ENCODE measurements around the gene MRPL17.

The MRPL17 gene

DNA sequence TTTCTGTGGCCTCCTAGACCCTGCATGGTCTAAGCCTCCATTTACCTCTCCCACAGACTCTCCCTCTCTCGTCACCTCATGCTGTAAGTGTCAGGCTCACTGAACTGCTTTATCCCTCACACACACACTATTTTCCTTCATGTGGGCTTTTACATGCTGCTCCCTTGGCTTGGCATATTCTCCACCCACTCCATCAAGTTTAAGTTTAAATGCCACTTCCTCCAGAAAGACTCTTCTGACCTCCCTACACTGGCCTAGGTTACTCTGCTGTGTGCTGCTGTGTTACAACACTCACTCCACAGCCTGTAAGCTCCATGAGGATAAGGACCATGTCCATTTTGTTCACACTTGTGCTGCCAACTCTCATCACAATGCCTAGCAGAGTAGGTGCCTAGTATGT is 30.0 kb downstream of the MRPL17 start:
- no peak for DNase-seq

DNA sequence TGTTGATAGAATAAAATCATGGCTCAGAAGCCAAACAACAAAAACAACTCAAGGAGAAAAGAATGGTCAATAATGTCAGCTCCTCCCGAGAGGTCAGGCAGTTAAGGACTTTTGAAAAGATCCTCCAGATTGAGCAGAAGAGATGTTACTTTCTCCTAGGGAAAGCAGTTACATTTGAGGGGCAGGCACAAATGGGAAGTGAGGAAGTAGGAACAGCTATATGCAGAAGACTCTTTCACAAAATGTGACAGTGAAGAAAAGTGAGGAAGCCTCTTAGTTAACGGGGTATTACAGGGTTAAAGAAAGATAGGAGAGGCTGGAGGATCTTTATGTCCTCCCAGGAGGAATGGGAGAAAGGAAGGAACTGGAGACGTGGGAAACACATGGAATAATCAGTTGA is 31.0 kb downstream of the MRPL17 start:
- no peak for DNase-seq

DNA sequence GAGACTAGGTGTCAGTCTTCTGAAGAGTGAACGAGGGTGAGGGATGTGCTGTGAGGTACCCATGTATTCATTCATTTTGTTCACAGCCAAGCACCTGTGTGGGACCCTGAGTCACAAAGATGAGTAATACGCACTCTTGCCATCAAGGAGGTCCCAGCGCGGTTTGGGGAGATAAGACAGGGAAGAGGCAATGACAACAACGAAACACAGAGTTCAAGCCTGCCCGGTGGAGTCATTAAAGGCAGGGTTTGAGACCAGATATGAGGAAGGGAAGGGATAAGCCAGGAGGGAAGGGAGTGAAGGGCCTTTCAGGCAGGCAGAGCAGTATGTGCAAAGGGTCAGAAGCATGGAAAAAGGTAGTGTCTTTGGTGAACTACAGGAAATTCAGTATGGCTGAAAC is 32.2 kb downstream of the MRPL17 start:
- peak; percentile 27 for DNase-seq

DNA sequence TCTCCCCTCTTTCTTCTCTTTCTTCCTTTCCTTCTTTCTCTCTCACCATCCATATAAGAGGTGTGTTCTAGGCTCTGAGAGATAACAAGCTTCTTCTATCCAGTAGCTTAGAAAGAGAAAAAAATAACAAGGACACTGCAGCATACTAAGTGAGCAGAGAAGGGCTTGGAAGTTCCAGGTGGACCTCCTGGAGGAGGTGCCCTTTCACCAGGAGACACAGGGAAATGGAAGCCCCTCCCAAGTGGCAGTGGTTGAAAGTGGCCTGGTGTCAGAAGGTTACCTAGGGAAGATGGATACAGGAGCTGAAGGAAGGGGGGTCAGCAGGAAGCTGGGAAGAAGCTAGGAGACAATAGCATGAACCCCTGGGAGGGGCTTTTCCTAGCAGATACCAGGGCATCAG is 33.0 kb downstream of the MRPL17 start:
- DNase-seq, result no peak

DNA sequence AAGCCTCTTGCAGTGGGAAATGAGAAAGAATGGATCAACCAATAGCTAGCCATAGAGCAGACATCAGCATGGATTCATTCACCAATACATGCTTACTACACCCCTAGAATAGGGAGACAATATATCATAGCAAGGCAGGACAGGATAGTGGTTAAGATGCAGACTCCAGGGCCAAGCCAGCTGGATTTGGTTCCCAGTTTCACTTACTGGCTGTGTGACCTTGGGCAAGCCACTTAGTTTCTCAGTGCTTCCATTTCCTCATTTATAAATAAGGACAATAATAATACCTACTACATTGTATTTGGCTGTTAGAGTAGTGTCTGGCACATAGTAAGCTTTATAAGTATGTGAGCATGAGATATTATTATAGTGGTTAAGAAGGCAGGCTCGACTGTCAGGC is 34.6 kb downstream of the MRPL17 start:
- no peak for DNase-seq

DNA sequence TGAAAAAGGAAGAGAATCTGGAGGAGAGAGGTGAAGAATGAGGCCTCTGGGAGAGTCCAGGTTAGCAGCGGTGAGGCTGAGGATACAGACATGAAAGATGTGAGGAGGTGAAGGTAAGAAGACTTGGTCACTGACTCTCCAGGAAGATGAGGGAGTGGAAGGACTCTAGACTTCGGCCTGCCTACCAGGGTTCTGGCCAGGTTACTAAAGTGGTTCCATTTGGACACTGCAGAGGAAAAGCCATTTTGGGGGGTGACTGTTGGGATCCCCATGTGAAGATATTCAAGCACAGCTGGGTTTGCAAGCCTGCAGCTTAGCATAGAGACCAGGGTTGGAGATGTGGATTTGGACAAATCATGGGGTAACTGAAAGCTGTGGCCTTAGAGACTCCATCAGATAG is 35.3 kb downstream of the MRPL17 start:
- no peak for DNase-seq

DNA sequence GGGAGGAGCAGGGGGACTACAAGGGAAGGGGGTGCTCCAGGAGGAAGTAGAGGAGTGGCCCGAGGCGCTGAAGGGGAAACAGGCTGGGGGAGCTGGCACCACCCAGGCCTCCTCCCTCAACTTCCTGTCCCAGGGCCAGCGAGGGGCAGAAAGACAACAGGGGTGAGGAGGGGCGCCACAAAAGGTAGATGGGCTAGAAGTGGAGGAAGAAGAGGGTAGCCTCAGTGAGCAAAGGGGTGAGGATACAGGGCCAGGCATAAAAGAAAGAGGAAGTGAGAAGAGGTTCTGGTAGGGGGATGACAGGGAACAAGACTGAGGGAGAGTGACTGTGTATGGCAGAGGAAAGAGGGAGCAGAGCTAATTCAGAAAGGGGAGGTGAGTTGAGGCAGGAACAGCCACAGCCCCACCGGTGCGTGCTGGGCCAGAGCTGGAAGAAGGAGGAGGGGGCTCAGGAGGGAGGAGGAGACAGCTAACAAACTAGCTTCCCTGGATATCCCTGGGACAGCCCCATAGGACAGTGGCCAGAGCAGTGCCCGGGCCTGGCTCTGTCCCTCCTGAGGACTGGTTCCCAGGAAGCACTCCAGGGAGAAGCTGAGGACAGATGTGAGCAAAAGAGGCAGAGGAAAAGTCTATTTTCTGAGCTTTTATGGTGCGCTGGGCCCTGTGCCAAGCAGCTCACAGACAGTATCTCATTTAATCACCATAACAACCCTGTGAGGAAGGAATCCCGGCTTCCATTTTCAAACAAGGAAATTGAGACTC is 36.0 kb downstream of the MRPL17 start:
- peak; percentile 63 for DNase-seq

DNA sequence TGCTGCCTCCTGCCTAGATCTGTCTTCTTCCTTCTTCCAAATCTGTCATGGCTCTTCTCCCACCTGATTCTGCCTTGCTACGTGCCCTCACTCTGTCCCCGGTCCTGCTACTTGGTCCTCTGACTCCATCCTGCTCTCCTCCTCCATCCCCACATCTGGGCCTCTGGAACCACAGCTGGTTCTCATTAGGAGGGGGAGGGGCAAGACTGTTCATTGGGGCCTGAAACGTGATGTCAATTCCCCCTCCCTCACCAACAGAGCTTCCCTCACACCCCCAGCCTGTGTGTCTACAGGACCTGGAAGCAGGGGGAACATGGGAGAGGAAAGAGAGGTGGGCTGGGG is 36.6 kb downstream of the MRPL17 start:
- no peak for DNase-seq

DNA sequence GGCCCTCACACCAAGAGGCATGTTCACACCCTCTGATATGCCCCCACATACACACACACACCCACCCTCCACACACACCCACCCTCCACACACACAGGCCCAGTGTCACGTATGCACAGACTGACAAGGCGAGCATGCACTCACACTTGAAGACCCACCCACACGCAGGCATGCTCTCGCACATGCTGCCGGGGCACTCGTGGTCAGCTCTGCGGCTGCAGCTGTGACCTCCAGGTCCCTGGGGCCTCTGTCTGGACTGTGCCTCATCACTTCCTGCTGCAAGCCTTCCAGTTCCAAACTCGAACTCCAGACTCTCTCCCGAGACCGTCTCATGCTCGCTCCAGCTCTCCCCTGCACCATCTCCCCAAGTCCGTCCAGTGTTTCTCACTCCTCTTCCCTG is 37.1 kb downstream of the MRPL17 start:
- DNase-seq, result no peak

DNA sequence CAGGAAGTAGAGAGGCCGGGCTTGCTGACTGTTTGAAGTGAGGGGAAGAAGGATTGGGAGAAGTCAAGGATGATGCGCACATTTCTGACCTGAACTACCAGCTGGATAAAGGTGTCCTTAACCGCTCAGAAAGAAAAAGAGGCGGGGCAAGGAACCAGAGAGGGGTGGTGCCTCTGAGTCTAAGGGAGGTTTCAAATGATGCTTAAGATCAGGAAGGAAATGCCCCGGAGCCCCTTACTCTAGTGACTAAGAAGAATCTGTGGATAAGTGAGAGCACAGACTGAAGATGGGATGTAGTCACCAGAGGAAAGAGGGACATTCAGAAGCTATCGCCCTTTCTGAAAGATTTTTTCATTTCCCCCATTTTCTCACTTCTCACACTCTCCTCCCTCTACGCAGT is 40.2 kb downstream of the MRPL17 start:
- no peak for DNase-seq

DNA sequence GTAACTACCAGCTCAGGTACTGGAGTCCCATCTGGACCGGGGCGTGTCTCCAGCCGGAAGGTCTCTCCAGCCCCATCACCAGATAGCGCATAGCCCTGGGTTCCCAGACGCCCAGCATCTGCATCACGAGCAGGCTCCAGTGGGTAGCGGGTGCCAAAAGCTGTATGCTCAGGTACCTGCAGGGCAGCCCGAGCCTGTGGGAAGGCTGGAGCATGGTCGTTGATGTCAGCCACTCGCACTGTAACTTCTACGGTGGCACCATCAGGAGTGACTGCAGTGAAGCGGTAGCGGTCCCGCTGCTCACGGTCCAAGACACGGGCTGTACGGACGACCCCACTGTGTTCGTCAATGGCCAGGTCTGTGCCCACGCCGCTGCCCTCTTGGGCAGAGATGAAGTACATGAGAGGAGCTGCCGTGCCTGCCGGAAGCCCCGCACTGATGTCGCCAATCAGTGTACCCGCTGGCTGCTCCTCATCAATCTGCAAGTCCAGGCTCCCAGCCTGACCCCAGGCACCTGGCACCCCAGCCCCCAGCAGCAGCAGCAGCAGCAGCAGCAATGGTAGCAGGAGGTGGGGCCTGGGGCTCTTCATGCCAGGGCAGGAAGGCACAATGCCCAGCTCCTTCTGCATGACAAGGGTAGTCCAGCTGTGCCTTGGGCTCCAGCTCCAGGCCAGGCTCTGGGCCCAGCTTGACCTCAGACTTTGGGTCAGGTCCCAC is 42.0 kb downstream of the MRPL17 start:
- no peak for DNase-seq

DNA sequence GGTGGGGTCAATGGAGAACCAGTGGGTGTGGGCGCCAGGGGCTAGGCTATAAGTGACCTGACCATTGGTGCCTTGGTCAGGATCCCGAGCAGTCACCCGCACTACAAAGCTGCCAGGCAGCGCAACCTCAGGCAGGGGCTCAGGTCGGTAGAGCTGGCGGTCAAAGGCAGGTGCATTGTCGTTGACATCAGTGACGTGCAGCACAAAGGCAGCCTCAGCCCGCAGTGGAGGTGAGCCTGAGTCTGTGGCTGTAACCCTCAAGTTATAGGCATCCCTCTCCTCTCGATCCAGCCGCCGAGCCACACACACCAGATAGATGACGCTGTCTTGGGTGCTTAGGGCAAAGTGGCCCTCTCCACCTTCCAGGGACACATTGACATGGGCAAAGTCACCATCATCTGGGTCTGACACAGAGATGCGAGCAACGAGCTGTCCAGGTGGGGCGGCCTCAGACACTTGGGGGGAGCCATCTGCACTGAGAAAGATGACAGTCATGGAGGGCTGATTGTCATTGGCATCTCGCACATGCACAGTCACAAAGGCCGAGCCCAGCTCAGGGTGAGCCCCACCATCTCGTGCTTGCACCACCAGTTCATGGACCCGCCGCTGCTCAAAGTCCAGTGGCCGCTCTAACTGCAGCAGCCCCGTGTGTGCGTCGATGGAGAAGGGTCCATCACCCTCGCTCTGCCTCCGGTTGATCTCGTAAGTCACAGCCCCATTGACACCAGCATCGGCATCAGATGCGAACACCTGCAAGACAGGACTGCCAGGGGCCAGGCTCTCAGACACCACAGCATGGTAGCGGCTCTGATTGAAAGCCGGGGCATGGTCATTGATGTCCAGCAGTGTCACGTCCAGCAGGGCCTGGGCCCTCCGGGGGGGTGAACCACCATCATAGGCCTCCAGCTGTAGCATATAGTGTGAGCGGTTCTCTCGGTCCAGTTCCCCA is 42.8 kb downstream of the MRPL17 start:
- DNase-seq, result no peak

DNA sequence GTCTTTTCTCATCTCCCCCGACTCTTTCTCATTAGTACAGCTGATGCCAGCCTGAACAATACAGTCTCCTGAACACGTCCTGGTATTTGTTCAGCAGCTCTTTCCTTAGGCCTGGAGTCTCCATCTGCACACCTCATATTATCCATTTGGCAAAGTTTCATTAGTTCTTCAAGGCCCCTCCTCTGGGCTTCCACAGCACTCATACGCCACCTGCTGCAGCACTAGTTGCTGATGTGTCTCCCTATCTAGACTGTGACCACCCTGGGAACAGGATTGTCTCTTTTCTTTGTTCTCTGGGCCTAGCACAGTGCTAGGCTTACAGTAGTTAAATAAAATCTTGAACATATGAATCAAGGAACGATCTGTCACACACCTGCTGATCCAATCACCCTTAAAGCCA is 44.7 kb downstream of the MRPL17 start:
- DNase-seq, result no peak

DNA sequence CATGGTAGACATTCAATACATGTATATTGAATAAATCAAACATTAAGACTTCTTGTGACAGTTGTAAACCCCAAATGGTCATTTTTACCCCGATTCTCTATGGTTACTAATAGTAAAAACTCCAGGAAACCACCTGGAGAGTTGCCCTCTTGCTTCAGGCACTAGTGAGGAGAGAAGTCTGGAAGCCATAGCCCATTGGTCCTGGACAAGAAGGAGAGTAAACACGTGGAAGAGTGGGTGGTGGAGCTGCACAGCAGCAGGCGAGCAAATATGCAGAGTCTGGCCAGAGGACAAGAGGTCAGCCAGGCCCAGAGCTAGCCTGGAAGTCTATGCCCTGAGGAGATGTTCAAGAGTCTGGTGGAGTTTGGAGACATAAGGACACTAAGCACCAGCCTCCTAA is 45.3 kb downstream of the MRPL17 start:
- no peak for DNase-seq

DNA sequence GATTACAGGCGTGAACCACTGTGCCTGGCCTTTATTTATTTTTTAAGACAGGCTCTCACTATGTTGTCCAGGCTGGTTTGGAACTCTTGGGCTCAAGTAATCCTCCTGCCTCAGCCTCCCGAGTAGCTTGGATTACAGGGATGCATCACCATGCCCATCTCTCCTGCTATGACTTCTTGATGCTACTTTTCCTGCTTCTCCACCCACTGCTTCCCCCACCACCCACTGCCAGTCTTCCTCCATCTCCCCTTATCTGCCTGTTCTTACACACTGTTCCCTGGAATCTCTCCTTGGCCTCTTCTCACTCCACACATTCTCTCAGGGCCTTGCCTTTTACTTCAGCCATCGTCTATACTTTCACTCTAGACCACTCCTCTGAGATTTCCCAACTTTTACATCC is 46.7 kb downstream of the MRPL17 start:
- no peak for DNase-seq

DNA sequence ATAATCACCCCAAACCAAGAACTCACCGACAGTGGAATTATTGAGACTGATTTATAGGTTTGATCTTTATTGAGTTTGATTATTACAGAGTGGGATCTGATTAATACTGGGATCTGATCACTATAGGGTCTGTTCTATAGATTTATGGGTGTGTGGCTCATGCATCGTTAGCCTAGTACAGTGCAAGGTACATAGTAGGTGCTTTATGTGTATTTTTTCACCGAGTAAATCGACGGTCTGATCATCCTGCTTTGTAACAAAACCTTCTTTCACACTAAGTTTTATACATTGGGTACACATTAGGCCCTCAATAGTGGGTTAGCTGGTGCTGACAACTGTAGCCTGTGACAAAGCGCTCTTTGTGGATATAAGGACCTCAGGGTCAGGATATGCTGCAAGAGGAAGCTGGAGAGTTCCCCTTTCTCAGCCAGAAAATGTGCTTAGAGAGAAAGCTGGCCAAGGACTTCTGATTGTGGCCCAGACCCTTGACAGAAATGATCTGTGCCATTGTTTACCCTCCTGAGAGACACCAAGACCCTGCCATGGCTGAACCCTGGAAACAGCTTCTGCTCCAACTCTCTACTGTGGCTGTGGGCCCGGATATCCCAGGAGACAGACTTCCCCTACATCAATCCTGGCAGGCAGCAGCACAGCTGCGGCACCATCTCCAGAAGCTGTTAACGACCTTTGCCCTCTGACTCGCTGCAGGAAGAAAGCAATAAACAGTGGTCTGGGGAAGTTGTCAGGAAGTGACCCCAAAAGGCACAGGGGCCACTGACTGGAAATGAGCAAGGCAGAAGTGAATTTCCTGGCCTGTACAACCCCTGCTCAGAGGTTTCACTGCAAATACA is 47.8 kb downstream of the MRPL17 start:
- DNase-seq, result peak; percentile 59

DNA sequence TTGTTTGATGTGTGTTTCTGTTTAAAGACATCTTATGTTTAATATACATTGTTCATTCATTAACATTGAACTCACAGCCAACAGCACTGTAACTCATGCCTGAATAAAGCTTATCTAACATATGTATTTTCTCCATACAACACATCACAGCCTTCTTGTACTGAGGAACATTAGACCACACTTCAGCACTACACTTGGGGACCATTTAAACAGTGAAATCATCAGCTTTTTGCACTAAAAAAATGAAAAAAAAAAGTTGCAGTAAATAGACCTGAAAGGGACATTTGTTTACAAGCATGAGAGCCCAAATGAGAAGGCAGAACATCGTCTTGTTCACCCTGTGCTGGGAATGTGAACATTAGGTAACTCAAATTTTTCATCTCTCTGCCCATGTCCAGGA is 48.6 kb downstream of the MRPL17 start:
- no peak for DNase-seq

DNA sequence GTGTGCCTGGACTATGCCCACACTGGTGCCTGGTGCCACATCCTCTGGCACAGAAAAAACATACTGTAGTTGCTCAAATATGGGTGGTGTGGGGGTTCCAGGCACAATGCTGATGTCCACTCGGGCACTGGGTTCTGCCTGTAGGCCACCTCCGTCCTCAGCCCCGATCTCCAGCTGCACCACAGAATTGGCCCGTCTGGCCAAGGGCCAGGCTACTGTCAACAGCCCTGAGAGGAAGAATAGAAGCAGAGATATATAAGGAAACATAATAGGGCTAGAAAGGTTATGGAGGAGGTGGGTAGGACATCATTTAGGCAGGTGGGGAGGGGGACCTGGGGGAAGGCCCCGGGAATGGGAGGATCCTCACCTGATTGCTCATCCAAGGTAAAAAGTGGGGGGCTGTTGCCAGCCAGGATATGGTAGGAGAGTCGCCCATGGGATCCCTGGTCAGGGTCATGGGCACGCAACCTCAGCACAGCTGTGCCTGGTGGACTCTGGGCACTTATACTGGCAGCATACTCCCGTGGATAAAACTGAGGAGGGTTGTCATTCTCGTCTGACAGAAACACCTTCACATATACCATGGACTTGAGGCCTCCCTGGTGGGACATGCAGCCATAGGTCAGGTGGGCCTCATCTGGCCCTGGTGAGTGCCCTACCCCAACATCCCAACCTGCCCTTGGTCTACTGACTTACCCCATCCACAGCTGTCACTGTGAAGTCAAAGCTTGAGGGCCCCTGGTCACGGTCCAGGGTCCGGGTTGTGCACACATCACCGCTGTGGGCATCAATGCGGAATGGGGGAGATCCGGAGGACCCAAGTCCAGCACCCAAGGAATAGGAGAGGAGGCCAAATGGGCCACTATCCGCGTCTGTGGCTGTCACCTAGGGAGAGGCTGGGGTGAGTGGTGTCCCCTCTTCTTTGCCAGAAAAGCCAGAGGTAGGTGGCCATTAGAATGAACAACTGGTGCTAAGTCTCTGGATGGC is 49.4 kb downstream of the MRPL17 start:
- no peak for DNase-seq

DNA sequence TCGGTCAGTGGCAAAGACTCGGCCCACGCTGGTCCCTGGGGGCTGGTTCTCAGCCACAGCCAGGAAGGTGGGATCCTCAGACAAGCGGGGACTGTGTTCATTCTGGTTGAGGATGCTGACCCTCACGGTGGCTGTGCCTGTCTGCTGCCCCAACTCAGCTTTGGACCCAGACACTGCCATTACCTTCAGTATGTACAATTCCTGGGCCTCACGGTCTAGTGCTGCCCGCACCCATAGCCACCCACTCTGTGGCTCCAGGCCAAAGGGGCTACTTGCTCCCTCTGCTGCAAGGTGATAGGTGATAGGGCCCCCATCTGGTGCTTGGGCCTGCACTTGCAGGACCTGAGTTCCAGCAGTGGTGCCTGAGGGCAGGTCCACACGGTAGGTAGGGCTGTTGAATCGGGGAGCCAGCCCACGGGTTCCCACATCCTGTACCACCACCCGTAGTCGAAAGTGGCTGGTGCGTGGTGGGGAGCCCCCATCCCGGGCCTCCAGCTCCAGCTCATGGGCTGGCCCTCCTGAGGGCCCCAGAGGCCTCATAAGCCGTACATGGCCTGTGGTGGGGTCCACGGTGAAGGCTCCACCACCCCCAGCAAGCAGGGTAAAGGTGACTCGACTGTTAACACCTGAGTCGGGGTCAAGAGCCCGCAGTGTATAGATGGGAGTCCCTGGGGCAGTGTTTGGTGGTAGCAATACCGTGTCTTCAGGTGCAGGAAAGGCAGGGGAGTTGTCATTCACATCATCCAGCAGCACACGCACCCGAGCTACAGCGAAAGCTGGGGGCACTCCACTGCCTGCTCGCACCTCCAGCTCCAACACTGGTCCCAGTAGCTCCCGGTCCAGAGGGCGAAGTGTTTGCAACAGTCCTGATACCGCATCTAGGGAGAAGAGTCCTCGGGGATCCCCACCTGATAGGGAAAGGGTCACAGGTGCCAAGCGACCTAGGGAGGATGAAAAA is 50.7 kb downstream of the MRPL17 start:
- no peak for DNase-seq

DNA sequence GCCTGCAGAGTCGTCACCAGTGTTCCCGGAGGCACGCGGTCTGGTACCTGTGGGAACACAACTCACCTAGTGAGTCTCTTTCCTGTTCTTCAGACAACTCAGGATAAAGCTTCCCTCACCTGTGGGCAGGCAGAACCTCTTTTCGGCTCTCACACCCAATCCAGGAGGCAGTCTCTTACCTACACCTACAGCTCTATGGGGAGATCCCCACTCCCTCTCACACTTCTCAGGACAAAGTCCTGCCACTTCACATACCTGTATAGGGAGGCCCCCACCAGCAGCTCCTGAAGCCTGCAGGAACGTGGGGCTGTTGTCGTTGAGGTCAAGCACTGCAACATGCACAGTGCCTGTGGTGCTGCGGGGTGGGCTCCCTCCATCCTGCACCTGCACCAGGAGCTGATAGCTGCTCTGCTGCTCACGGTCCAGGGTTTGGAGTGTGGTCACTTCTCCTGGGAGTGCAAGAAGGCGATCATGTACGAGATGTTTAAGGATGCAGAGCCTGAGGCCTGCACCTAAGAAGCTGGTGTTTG is 51.7 kb downstream of the MRPL17 start:
- DNase-seq, result no peak

Data from OCI-M1 (cell line).